K562 (cell line): ENCODE measurements around the gene CTAGE9. TPM values are rescaled to one million over a fixed set of nuclear protein-coding genes. Genes with fewer than 3 reads are reported as not detected.

Experiments used
- ATAC-seq: fragments of 200-7000 bp; cut with Tn5 transposase; 3 replicates; pipeline ENCODE4 v1.9.1; 2020; ENCODE audit warnings: moderate library complexity
- BruUV-seq: library from RNA; stranded (reverse); fragments of 400-500 nt; replicated peaks from 2 replicates; lab custom pipeline; 2021; lab: Mats Ljungman, UMichigan
- CTCF ChIA-PET: fragments of 300-600 bp; formaldehyde crosslinking; extraction: SDS; loops from one replicate; lab custom pipeline; 2021; ENCODE audit warnings: low intra/inter-chr PET ratio; lab: Yijun Ruan, JAX
- POLR2A ChIA-PET: fragments of 300-600, 350-650 bp; sonication (Branson Sonifier 250); formaldehyde crosslinking; extraction: SDS; loops from one replicate; lab custom pipeline; 2021; ENCODE audit warnings: antibody characterized with exemption, inconsistent platforms; lab: Yijun Ruan, JAX
- DNase-seq, 4 experiments: peaks; one replicate each; pipeline versions ENCODE4 v3.0.0 to v3.0.0-alpha.2; 2011 to 2018; ENCODE audit warnings: low spot score in 3 of 4, mixed read lengths in 3 of 4; ENCODE audit errors: extremely low read depth in 1 of 4
- FAIRE-seq: peaks from 2 replicates; lab custom pipeline; 2011; peaks lifted over from hg19 to GRCh38; lab: Jason Lieb, UNC
- H2AFZ ChIP-seq: 2 replicates; pipeline ENCODE4 v1.6.0; 2011; ENCODE audit warnings: low read depth, low read length, control low read depth, inconsistent platforms
- H3K27ac ChIP-seq: fragments of 200-600 bp; 3 replicates; pipeline ENCODE4 v1.8.0; 2011; ENCODE audit warnings: low read depth, mild to moderate bottlenecking, control low read depth, inconsistent platforms, low read length, moderate library complexity, mixed read lengths; ENCODE audit errors: extremely low read depth
- H3K27me3 ChIP-seq, 2 experiments: fragments of 300-600 bp in 1 of 2; 2 replicates in 1 of 2; 3 replicates in 1 of 2; pipeline versions ENCODE4 v1.6.0 to v1.8.0; 2011; ENCODE audit warnings: inconsistent platforms in 2 of 2, low read length in 2 of 2, mild to moderate bottlenecking in 1 of 2, mixed read lengths in 1 of 2, moderate library complexity in 1 of 2; ENCODE audit not compliant: control insufficient read depth in 2 of 2, insufficient read depth in 2 of 2
- H3K36me3 ChIP-seq: fragments of 300-600 bp; 3 replicates; pipeline ENCODE4 v1.8.0; 2011; ENCODE audit warnings: mild to moderate bottlenecking, low read length, inconsistent platforms; ENCODE audit not compliant: control insufficient read depth, insufficient read depth
- H3K4me1 ChIP-seq, 2 experiments: fragments of 200-600 bp in 1 of 2; replicated peaks in 1 of 2; 2 replicates in 1 of 2; 3 replicates in 1 of 2; pipeline versions ENCODE4 v1.5.1 to v1.8.0; 2011; ENCODE audit warnings: inconsistent platforms in 2 of 2, low read length in 2 of 2, mild to moderate bottlenecking in 1 of 2, mixed read lengths in 1 of 2, moderate library complexity in 1 of 2; ENCODE audit not compliant: control insufficient read depth in 2 of 2, insufficient read depth in 2 of 2
- H3K4me2 ChIP-seq: 2 replicates; pipeline ENCODE4 v1.6.1; 2011; ENCODE audit warnings: low read length, control low read depth, inconsistent platforms, mixed read lengths; ENCODE audit not compliant: insufficient read depth
- H3K4me3 ChIP-seq: fragments of 200-600 bp; sonication (generic), shearing (Covaris generic); 2 replicates; pipeline ENCODE4 v1.5.1; 2016; ENCODE audit warnings: control low read depth, inconsistent platforms
- H3K79me2 ChIP-seq: fragments of 200-600 bp; 3 replicates; pipeline ENCODE4 v1.8.0; 2011; ENCODE audit warnings: low read length, inconsistent platforms; ENCODE audit not compliant: control insufficient read depth, insufficient read depth
- H3K9ac ChIP-seq, 2 experiments: 2 replicates each; pipeline versions ENCODE4 v1.6.0 to v1.6.1; 2011; ENCODE audit warnings: low read depth in 2 of 2, low read length in 2 of 2, control low read depth in 1 of 2, inconsistent platforms in 1 of 2, mild to moderate bottlenecking in 1 of 2, mixed read lengths in 1 of 2; ENCODE audit not compliant: insufficient read depth in 1 of 2
- H3K9me1 ChIP-seq: one replicate; pipeline ENCODE4 v1.6.0; 2011; ENCODE audit warnings: inconsistent platforms, mild to moderate bottlenecking, low read length, moderate library complexity; ENCODE audit not compliant: control insufficient read depth, insufficient read depth
- H3K9me3 ChIP-seq: replicated peaks from 2 replicates; pipeline ENCODE4 v1.5.1; 2011; ENCODE audit warnings: low read depth, low read length, inconsistent platforms; ENCODE audit not compliant: control insufficient read depth, insufficient read depth
- H4K20me1 ChIP-seq: replicated peaks from 2 replicates; pipeline ENCODE4 v1.6.1; 2011; ENCODE audit warnings: low read length, inconsistent platforms, mixed read lengths; ENCODE audit not compliant: control insufficient read depth, insufficient read depth
- KDM1A ChIP-seq, 2 experiments: fragments of 450-650 bp; IDR thresholded peaks; 2 replicates each; pipeline ENCODE4 v1.6.1; 2016; ENCODE audit warnings: mild to moderate bottlenecking in 2 of 2
- NCOR1 ChIP-seq: fragments of 450-650 bp; IDR thresholded peaks from 2 replicates; pipeline ENCODE4 v1.6.1; 2016; ENCODE audit warnings: mild to moderate bottlenecking, moderate library complexity
- NFRKB ChIP-seq: fragments of 450-650 bp; IDR thresholded peaks from 2 replicates; pipeline ENCODE4 v1.6.1; 2016; ENCODE audit warnings: low read depth
- RBM34 ChIP-seq: fragments of 200-400 bp; formaldehyde crosslinking; IDR thresholded peaks from 2 replicates; pipeline ENCODE4 v1.6.1; 2018; ENCODE audit warnings: low read length, borderline replicate concordance; ENCODE audit not compliant: insufficient read depth
- RFX1 ChIP-seq: fragments of 450-650 bp; IDR thresholded peaks from 2 replicates; pipeline ENCODE4 v1.6.1; 2016; ENCODE audit warnings: mild to moderate bottlenecking, moderate library complexity
- SPI1 ChIP-seq: IDR thresholded peaks from 2 replicates; pipeline ENCODE4 v1.6.1; 2011; ENCODE audit warnings: low read depth, low read length, control low read depth, borderline replicate concordance
- TFAM ChIP-seq: fragments of 250-450 bp; sonication (Bioruptor Pico); conservative IDR thresholded peaks from 2 replicates; pipeline ENCODE4 v1.5.0; 2021; ENCODE audit warnings: mild to moderate bottlenecking, moderate library complexity
- ZNF77 ChIP-seq: fragments of 250-450 bp; sonication (Bioruptor Pico); IDR thresholded peaks from 2 replicates; pipeline ENCODE4 v1.5.0; 2020
- WGBS: fragments of 100-300 bp; shearing (Covaris generic); methylation state at CpG from one replicate; pipeline ENCODE4 v1.1.6; 2016; ENCODE audit warnings: low coverage, mixed read lengths; ENCODE audit not compliant: insufficient coverage; ENCODE audit errors: missing lambda C conversion rate; 5-methylcytosine and 5-hydroxymethylcytosine counted together
- in situ Hi-C: fragments of 300-500 bp; cut with MboI; formaldehyde crosslinking; loops from 4 replicates; pipeline ENCODE4 v1.15.0; 2018; ENCODE audit warnings: inconsistent platforms, mixed read lengths
- intact Hi-C: fragments of 100-400 bp; cut with micrococcal nuclease; formaldehyde crosslinking; loops from 2 replicates; pipeline ENCODE4 v1.14.2; 2022
- polyA plus RNA-seq, 8 experiments: library from polyadenylated mRNA; depleted of rRNA in 4 of 8; stranded (reverse) in 5 of 8; unstranded in 3 of 8; fragments of >200 nt; fragmentation: Nextera tagmentation in 2 of 8; fragmentation: Illumina TruSeq in 1 of 8; extraction: Ambion mirVana in 2 of 8; extraction: Trizol in 1 of 8; gene quantifications; 2 replicates each; pipeline versions ENCODE4 v1.2.1 to v1.2.3, GENCODE V29; 2011 to 2014; ENCODE audit warnings: inconsistent platforms in 1 of 8, missing spikeins in 1 of 8
- total RNA-seq, 7 experiments: library from RNA; depleted of rRNA in 6 of 7; stranded (reverse); fragments of >200 nt in 6 of 7; fragmentation: Illumina TruSeq in 2 of 7; extraction: Trizol in 2 of 7; gene quantifications; 2 replicates each; pipeline versions ENCODE4 v1.2.1 to v1.2.3, GENCODE V29; 2011 to 2021; ENCODE audit warnings: low replicate concordance in 1 of 7
- TF ChIP-seq, protein P1 (sequence below): fragments of 450-650 bp; IDR thresholded peaks from 2 replicates; pipeline ENCODE4 v1.6.1; 2017; ENCODE audit warnings: mild to moderate bottlenecking, moderate library complexity

The CTAGE9 gene
- total and polyA plus RNA-seq, 9 of the 15 experiments (the other 6 are each of a cell fraction or from before 2014, with no cell fraction given) = not detected

DNA sequence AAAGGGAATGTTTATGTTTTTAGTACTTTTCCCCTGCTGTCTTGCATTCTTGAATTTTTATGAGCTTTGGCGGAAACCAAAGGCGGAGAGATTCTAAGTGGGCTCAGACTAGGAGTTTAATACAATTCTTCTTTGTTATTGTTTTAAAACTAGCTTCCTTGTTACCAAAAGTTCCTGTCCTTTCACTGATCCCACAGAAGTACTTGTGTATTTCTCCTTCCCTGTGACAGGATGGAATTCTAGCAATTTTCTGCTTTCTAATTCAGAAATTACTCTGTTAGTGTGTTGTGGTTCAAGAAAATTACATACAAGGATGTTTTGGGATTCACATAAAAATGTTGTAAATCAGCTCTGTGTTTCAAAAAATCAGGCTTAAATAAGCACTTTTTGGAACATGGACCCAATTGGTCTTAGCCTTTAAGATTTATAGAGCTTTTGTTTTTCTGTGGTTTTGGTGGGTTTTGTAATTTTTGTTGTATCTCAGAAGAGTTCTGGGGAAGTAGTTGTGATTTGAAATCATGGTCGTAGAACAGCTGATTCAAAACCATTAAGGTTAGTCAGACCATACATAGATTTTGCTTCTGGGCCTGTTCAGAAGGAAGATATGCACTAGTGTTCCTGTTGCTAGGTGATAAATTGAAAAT, 17.6 kb upstream of the CTAGE9 start:
- H3K36me3 ChIP-seq = peaks cover 26% of the 10 kb centered on the region; the same call in 1 of the 3 replicates
- H3K4me3 ChIP-seq = no peak overlapping the region
- in situ Hi-C loops = no loop called here
- H2AFZ ChIP-seq = no peak overlapping the region
- no peaks in the 10 kb centered on the region for H3K4me1 ChIP-seq
- intact Hi-C loops = no loop called here
- no peak overlapping the region for H3K4me2 ChIP-seq
- no peaks in the 10 kb centered on the region for H3K27me3 ChIP-seq
- H3K9me3 ChIP-seq = no peaks in the 10 kb centered on the region
- CTCF ChIA-PET = no interaction called here
- POLR2A ChIA-PET = interaction anchor here (0.6 to 2.6 kb wide), 2 partner anchors 11 to 182 kb away, joined by 3 to 7 read pairs; no protein-coding TSS in a partner anchor
- TF ChIP-seq KDM1A (IDR thresholded peaks at IDR 0.05) = peak in 1 of 2 experiments; percentile 35; a peak in 1 of 4 replicates
- no peak for TF ChIP-seq ZNF77 (CRISPR knock-in tag)
- TF ChIP-seq RBM34 = no peak
- no peak for TF ChIP-seq NFRKB
- 0 out of 2 replicates have a peak, but pooled peaks have one; percentile 4 for TF ChIP-seq RFX1
- no peak for TF ChIP-seq TFAM (CRISPR knock-in tag)
- no peak for TF ChIP-seq NCOR1
- TF ChIP-seq, protein P1, sequence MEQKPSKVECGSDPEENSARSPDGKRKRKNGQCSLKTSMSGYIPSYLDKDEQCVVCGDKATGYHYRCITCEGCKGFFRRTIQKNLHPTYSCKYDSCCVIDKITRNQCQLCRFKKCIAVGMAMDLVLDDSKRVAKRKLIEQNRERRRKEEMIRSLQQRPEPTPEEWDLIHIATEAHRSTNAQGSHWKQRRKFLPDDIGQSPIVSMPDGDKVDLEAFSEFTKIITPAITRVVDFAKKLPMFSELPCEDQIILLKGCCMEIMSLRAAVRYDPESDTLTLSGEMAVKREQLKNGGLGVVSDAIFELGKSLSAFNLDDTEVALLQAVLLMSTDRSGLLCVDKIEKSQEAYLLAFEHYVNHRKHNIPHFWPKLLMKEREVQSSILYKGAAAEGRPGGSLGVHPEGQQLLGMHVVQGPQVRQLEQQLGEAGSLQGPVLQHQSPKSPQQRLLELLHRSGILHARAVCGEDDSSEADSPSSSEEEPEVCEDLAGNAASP = no peak
- no peak for TF ChIP-seq SPI1
- WGBS = 51% methylated on average over 3 of the region's 3 CpGs
- no peaks in the 10 kb centered on the region for H4K20me1 ChIP-seq
- H3K79me2 ChIP-seq = no peaks in the 10 kb centered on the region
- ATAC-seq (no peak), DNase-seq (no peak), FAIRE-seq (peak; percentile 35)
- H3K27ac ChIP-seq = no peak overlapping the region
- no TSS peak for BruUV-seq
- no peaks in the 10 kb centered on the region for H3K9me1 ChIP-seq
- H3K9ac ChIP-seq = no peak overlapping the region
